Activated naive CD4-positive, alpha-beta T cell treated with anti-CD3 and anti-CD28 coated beads, Interleukin-2, amount 50 U/mL, for 24 hours (primary cell): ENCODE data around the gene DCAF15.
"Not testable (repeated sequence)": the region's sequence is repeated elsewhere in the genome, so short reads cannot be mapped to it uniquely, and the experiment has no call there.

Source experiments
- H3K27ac Mint-ChIP-seq: one replicate; pipeline ENCODE4 v1.8.0; 2021; ENCODE audit warnings: mild to moderate bottlenecking, mixed read lengths
- H3K27me3 Mint-ChIP-seq: one replicate; pipeline ENCODE4 v1.8.0; 2021; ENCODE audit warnings: mixed read lengths
- H3K36me3 Mint-ChIP-seq: one replicate; pipeline ENCODE4 v1.8.0; 2021; ENCODE audit warnings: mixed read lengths
- H3K4me1 Mint-ChIP-seq: one replicate; pipeline ENCODE4 v1.8.0; 2021; ENCODE audit warnings: mixed read lengths
- H3K4me3 Mint-ChIP-seq: one replicate; pipeline ENCODE4 v1.8.0; 2021; ENCODE audit warnings: mild to moderate bottlenecking, mixed read lengths
- H3K9me3 Mint-ChIP-seq: one replicate; pipeline ENCODE4 v1.8.0; 2021; ENCODE audit warnings: mixed read lengths

The DCAF15 gene

GRCh38 chr19:13952154-13952930 is at the start of gene DCAF15:
Gene DCAF15 (plus strand): TSS chr19:13952509. CDS start chr19:13952513, 4 bp downstream.
- peak within 1 kb of the TSS; percentile 97 for H3K4me3 Mint-ChIP-seq
- H3K27ac Mint-ChIP-seq, result peak within 1 kb of the TSS; percentile 95
- H3K27me3 Mint-ChIP-seq, result no peaks in the 10 kb centered on the region
- H3K4me1 Mint-ChIP-seq, result peaks cover 21% of the 10 kb centered on the region
- no peaks in the 10 kb centered on the region for H3K9me3 Mint-ChIP-seq
- no peaks in the 10 kb centered on the region for H3K36me3 Mint-ChIP-seq

- Mint-ChIP-seq H3K4me3 (peak overlapping the region; percentile 11), H3K27ac (no peak overlapping the region), H3K9me3 (no peaks in the 10 kb centered on the region), H3K4me1 (peaks cover 11% of the 10 kb centered on the region), H3K36me3 (no peaks in the 10 kb centered on the region), H3K27me3 (no peaks in the 10 kb centered on the region)
Measured at GRCh38 chr19:13902993-13903555, 49.2 kb upstream of the DCAF15 start.

- peaks cover 11% of the 10 kb centered on the region for H3K4me1 Mint-ChIP-seq
- H3K4me3 Mint-ChIP-seq, result peak within 1 kb of the TSS; percentile 86
- no peaks in the 10 kb centered on the region for H3K9me3 Mint-ChIP-seq
- H3K27ac Mint-ChIP-seq, result peak within 1 kb of the TSS; percentile 92
- no peaks in the 10 kb centered on the region for H3K36me3 Mint-ChIP-seq
- H3K27me3 Mint-ChIP-seq, result no peaks in the 10 kb centered on the region
Measured at GRCh38 chr19:13905634-13906520, 46.4 kb upstream of the DCAF15 start, which contains the start of the genes BRME1 and CC2D1A. Gene BRME1 (minus strand): TSS chr19:13906117. CDS start chr19:13904892, 1,225 bp downstream. Gene CC2D1A (plus strand): TSS chr19:13906201. CDS start chr19:13906442, 241 bp downstream.

- Mint-ChIP-seq H3K36me3 (no peaks in the 10 kb centered on the region), H3K9me3 (no peaks in the 10 kb centered on the region), H3K27ac (peak overlapping the region; percentile 30), H3K4me3 (peak overlapping the region; percentile 86), H3K27me3 (no peaks in the 10 kb centered on the region), H3K4me1 (peaks cover 11% of the 10 kb centered on the region)
Measured at GRCh38 chr19:13906521-13906904, 45.8 kb upstream of the DCAF15 start.

- Mint-ChIP-seq H3K36me3 (peaks cover under 1% of the 10 kb centered on the region), H3K27me3 (no peaks in the 10 kb centered on the region), H3K9me3 (no peaks in the 10 kb centered on the region), H3K4me3 (peak overlapping the region; percentile 86), H3K4me1 (peaks cover 11% of the 10 kb centered on the region), H3K27ac (no peak overlapping the region)
Measured at GRCh38 chr19:13906910-13907309, 45.4 kb upstream of the DCAF15 start.

GRCh38 chr19:13908674-13909073 is 43.6 kb upstream of the DCAF15 start:
- H3K4me3 Mint-ChIP-seq, result no peak overlapping the region
- peaks cover 1% of the 10 kb centered on the region for H3K36me3 Mint-ChIP-seq
- H3K9me3 Mint-ChIP-seq, result no peaks in the 10 kb centered on the region

GRCh38 chr19:13909430-13909829 is 42.9 kb upstream of the DCAF15 start:
- peaks cover 1% of the 10 kb centered on the region for H3K36me3 Mint-ChIP-seq
- no peak overlapping the region for H3K4me3 Mint-ChIP-seq
- H3K9me3 Mint-ChIP-seq, result no peaks in the 10 kb centered on the region
- H3K27me3 Mint-ChIP-seq, result no peaks in the 10 kb centered on the region
- no peak overlapping the region for H3K27ac Mint-ChIP-seq
- peaks cover 11% of the 10 kb centered on the region for H3K4me1 Mint-ChIP-seq

More at GRCh38 chr19:13908674-13909073, 43.6 kb upstream of the DCAF15 start:
- Mint-ChIP-seq H3K27ac (no peak overlapping the region), H3K4me1 (peaks cover 11% of the 10 kb centered on the region), H3K27me3 (no peaks in the 10 kb centered on the region)

GRCh38 chr19:13913352-13913751 is 39.0 kb upstream of the DCAF15 start:
- Mint-ChIP-seq H3K4me3 (no peak overlapping the region), H3K9me3 (no peaks in the 10 kb centered on the region), H3K27me3 (no peaks in the 10 kb centered on the region), H3K27ac (no peak overlapping the region), H3K36me3 (peaks cover 1% of the 10 kb centered on the region), H3K4me1 (no peaks in the 10 kb centered on the region)

- no peaks in the 10 kb centered on the region for H3K4me1 Mint-ChIP-seq
- H3K4me3 Mint-ChIP-seq, result no peak overlapping the region
- no peak overlapping the region for H3K27ac Mint-ChIP-seq
- H3K9me3 Mint-ChIP-seq, result no peaks in the 10 kb centered on the region
- no peaks in the 10 kb centered on the region for H3K27me3 Mint-ChIP-seq
- peaks cover 1% of the 10 kb centered on the region for H3K36me3 Mint-ChIP-seq
Measured at GRCh38 chr19:13914777-13915176, 37.5 kb upstream of the DCAF15 start.

GRCh38 chr19:13917888-13918406 is 34.4 kb upstream of the DCAF15 start:
- Mint-ChIP-seq H3K36me3 (peaks cover 12% of the 10 kb centered on the region), H3K4me3 (no peak overlapping the region), H3K4me1 (no peaks in the 10 kb centered on the region), H3K9me3 (no peaks in the 10 kb centered on the region), H3K27me3 (no peaks in the 10 kb centered on the region), H3K27ac (no peak overlapping the region)

- no peaks in the 10 kb centered on the region for H3K9me3 Mint-ChIP-seq
- H3K36me3 Mint-ChIP-seq, result peaks cover 12% of the 10 kb centered on the region
- H3K4me1 Mint-ChIP-seq, result no peaks in the 10 kb centered on the region
- H3K27ac Mint-ChIP-seq, result no peak overlapping the region
- no peaks in the 10 kb centered on the region for H3K27me3 Mint-ChIP-seq
- H3K4me3 Mint-ChIP-seq, result no peak overlapping the region
Measured at GRCh38 chr19:13918726-13919411, 33.4 kb upstream of the DCAF15 start.

GRCh38 chr19:13920524-13920923 is 31.8 kb upstream of the DCAF15 start:
- Mint-ChIP-seq H3K27me3 (no peaks in the 10 kb centered on the region), H3K4me3 (no peak overlapping the region), H3K9me3 (no peaks in the 10 kb centered on the region), H3K4me1 (no peaks in the 10 kb centered on the region), H3K27ac (no peak overlapping the region), H3K36me3 (peaks cover 16% of the 10 kb centered on the region)

GRCh38 chr19:13920940-13921747 is 31.2 kb upstream of the DCAF15 start:
- Mint-ChIP-seq H3K4me3 (no peak overlapping the region), H3K27ac (no peak overlapping the region), H3K4me1 (peaks cover 3% of the 10 kb centered on the region), H3K27me3 (no peaks in the 10 kb centered on the region), H3K9me3 (no peaks in the 10 kb centered on the region), H3K36me3 (peaks cover 16% of the 10 kb centered on the region)

GRCh38 chr19:13922118-13922517 is 30.2 kb upstream of the DCAF15 start:
- Mint-ChIP-seq H3K36me3 (peaks cover 16% of the 10 kb centered on the region), H3K4me1 (peaks cover 13% of the 10 kb centered on the region)
- not testable (repeated sequence) for H3K27me3 Mint-ChIP-seq, H3K4me3 Mint-ChIP-seq, H3K27ac Mint-ChIP-seq, H3K9me3 Mint-ChIP-seq
